ENCODE measurements around the gene GP2. TPM values are rescaled to one million over a fixed set of nuclear protein-coding genes. Genes with fewer than 3 reads are reported as not detected.

The GP2 gene
- total RNA-seq = 2.8 TPM

DNA sequence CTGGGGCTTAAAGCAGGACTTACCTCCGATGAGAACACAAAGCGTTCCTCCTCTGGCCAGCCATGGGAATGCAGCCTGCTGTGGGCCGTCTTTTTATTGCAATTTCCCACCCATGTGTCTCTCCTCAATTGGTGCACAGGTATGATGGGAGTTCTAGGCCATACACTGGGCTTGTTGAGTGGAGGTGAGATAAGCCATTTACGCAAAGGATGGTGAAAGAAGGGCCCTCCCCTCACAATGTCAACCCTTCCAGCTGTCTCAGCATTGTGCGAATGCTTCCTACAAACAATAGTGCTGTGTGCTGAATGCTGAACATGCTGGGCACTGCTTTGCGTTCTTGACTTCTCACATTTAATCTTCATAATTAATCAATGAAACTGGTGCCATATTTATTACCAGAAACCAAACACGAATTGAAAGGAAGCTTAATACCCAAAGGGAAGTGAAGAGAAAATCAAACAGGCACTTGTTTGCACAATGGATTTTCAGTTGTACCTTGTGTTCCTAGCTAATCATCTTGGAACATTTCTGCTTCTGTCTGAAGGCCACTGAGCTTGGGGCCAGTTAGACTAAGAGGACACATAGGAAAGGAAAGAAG is at the start of gene GP2:
GP2 (minus strand) TSS at position 70 of the 598 bp plus-strand sequence. CDS start 1,082 bp downstream, outside the sequence.
- intact Hi-C loops (cut with DNase I) = no loop called here
- ATAC-seq = no peak
- DNase-seq (ENCODE audit: low spot score) = no peak

- DNase-seq (ENCODE audit: low spot score) = no peak
- intact Hi-C loops (cut with DNase I) = no loop called here
- ATAC-seq = no peak
Measured at GRCh38 chr16:20372701-20373100, 45.4 kb upstream of the GP2 start.

DNA sequence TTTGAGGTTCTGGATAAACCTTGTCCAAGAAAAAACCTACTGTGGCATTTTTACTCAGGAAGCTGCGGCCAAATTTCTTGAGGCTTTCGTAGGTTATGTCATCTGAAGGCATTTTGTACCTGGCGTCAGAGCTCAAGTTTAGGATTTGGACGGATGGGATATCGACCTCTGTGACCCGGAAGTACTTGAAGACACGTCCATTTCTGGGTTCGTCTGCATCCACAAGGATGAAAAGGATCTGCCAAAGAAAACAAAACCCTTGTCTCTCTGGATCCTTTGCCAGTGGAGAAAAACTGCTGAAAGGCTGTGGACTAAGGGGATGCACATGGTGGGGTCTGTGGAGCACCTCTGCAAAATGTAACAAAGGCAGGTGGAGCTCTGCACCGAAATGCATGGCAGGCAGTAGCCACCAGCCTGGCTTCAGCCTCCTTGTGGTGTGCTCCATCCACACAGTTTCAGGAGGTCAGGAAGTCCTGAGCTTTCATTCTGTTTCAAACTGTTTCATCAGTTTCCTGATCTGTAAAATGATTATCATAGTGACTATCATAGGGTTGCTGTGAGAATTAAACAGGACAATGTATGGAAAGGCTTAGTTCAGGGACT is 42.2 kb upstream of the GP2 start:
- ATAC-seq = no peak
- intact Hi-C loops (cut with DNase I) = no loop called here
- DNase-seq (ENCODE audit: low spot score) = no peak

- intact Hi-C loops (cut with DNase I) = no loop called here
- no peak for DNase-seq (ENCODE audit: low spot score)
- no peak for ATAC-seq
Measured at GRCh38 chr16:20364051-20364450, 36.7 kb upstream of the GP2 start.

DNA sequence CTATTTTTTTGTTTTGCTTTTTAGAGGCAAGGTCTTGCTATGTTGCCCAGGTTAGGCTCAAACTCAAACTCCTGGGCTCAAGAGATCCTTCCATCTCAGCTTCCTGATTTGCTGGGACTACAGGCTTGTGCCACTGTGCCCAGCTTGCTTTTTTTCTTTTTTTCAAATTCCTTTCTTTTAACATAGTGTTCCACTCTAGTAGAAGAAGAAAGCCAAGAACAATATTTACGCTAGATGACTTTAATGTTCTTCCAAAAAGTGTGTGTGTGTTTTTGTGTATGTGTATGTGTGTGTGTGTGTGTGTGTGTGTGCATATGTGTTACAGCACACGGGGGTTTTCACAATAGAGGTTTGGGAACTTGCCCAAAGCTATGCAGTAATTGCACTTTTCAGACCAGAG is 35.9 kb upstream of the GP2 start:
- ATAC-seq (no peak), DNase-seq (ENCODE audit: low spot score) (no peak)
- intact Hi-C loops (cut with DNase I) = no loop called here

- DNase-seq (ENCODE audit: low spot score) (no peak), ATAC-seq (no peak)
- intact Hi-C loops (cut with DNase I) = no loop called here
Measured at GRCh38 chr16:20359997-20360396, 32.7 kb upstream of the GP2 start.

DNA sequence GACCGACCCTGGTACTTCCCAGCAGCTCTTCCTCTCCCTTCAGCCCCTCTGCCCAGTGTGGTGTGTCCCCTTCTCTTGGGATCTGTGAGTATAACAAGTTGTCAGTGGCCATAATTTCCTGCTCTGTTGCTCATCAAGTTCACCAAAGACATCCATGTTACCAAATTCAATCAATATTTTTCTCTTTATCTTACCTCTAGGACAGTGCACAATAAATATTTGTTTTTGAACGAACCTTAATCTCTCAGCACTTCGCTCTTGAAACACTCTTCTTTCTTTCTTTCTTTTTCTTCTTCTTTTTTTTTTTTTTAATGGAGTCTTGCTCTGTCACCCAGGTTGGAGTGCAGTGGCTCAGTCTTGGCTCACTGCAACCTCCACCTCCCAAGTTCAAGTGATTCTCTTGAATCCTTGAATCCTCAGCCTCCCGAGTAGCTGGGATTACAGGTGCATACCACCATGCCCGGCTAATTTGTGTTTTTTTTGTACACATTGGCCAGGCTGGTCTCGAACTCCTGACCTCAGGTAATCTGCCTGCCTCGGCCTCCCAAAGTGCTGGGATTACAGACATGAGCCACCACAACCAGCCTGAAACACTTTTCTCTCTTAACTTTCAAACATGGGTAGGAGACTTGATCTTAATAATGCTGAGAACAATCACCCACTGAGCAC is 27.9 kb upstream of the GP2 start:
- ATAC-seq (no peak), DNase-seq (ENCODE audit: low spot score) (no peak)
- intact Hi-C loops (cut with DNase I) = no loop called here

DNA sequence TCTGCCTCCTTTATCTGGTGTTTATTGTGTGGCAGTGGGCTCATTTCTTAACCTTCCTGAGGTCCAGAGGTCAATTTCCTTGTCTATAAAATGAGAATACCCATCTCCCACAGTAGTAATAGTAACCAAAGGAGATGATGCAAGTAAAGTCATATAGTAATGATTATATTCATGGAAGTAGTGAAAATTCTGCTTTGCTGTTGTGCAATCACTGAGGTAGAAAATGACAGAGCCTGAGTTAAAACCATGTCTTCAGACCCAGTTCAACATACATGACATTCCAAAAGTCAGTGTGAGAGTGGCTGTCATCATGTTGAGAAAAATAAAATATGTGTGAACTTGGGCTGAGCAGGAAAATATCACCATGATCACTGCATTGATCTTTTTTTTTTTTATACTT is 26.1 kb upstream of the GP2 start:
- ATAC-seq = no peak
- intact Hi-C loops (cut with DNase I) = no loop called here
- no peak for DNase-seq (ENCODE audit: low spot score)

- no peak for ATAC-seq
- intact Hi-C loops (cut with DNase I) = no loop called here
Measured at GRCh38 chr16:20352615-20353014, 25.3 kb upstream of the GP2 start, which contains the start of gene UMOD. UMOD (minus strand) TSS chr16:20352715; CDS start chr16:20350737, 1,978 bp downstream.

GRCh38 chr16:20349615-20350014 is 22.3 kb upstream of the GP2 start:
- intact Hi-C loops (cut with DNase I) = no loop called here
- ATAC-seq = no peak
- no peak for DNase-seq (ENCODE audit: low spot score)

More at GRCh38 chr16:20352615-20353014, 25.3 kb upstream of the GP2 start, which contains the start of gene UMOD:
- no peak for DNase-seq (ENCODE audit: low spot score)

DNA sequence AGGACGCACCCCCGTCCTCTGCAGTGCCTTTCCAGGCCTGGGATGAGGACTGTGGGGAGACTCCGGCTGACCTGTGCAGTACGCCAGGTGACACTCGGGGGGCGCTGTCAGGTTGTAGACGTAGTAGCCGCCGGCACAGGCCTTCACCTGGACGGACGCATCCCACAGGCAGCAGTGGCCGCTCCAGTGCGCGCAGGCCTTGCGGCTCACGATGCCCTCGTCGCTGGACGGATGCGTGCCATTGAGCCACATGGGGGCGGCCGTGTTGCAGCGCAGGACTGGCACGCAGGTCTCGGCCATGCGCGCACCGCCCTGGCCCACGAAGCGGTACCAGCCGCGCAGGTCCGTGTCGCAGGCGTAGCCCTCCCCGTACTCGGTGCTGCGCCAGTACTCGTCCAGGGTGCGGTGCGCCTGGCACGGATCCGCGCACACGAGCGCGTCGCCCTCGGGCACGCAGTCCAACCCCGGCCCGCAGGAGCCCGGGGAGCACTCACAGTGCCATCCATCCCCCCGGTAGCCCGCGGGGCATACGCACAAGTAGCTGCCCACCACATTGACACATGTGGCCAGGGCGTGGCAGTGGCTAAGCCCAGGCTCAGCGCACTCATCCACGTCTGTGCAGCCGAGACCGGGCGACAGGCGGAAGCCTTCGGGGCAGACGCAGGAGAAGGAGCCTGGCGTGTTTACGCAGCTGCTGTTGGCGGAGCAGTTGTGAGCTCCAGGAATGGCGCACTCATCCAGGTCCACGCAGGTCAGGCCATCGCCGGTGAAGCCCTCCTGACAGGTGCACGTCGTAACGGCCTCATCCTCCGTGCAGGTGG is 21.3 kb upstream of the GP2 start:
- ATAC-seq (no peak), DNase-seq (ENCODE audit: low spot score) (no peak)
- intact Hi-C loops (cut with DNase I) = no loop called here

GRCh38 chr16:20347666-20348364 is 20.5 kb upstream of the GP2 start:
- intact Hi-C loops (cut with DNase I) = no loop called here
- DNase-seq (ENCODE audit: low spot score) (no peak), ATAC-seq (no peak)

- ATAC-seq (no peak), DNase-seq (ENCODE audit: low spot score) (no peak)
- intact Hi-C loops (cut with DNase I) = no loop called here
Measured at GRCh38 chr16:20344611-20345010, 17.3 kb upstream of the GP2 start.

GRCh38 chr16:20339744-20340143 is 12.4 kb upstream of the GP2 start:
- ATAC-seq (no peak), DNase-seq (ENCODE audit: low spot score) (no peak)
- intact Hi-C loops (cut with DNase I) = no loop called here

DNA sequence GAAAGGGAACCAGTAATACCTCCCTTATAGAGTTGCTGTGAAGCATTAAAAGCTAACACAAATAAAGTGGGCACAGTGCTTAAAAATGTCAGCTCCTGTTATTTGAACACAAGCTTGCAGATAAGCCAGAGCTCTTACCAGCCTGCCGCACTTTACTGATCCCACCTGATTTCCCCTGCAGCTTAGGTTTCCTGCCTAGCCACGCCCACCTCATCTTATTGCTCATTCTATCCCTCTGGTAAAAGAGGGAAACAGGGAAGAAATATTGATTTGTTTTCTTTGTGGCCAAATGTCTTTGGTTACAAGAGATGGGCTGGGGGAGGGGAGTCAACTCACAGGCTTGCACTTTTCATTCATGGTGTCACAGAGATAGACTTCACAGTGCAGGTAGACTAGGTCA is 9.6 kb upstream of the GP2 start:
- no peak for ATAC-seq
- intact Hi-C loops (cut with DNase I) = no loop called here

GRCh38 chr16:20334396-20334795 is 7.1 kb upstream of the GP2 start:
- DNase-seq (ENCODE audit: low spot score) (no peak), ATAC-seq (no peak)
- intact Hi-C loops (cut with DNase I) = no loop called here

More for the DNA sequence above, 9.6 kb upstream of the GP2 start:
- DNase-seq (ENCODE audit: low spot score) = no peak

DNA sequence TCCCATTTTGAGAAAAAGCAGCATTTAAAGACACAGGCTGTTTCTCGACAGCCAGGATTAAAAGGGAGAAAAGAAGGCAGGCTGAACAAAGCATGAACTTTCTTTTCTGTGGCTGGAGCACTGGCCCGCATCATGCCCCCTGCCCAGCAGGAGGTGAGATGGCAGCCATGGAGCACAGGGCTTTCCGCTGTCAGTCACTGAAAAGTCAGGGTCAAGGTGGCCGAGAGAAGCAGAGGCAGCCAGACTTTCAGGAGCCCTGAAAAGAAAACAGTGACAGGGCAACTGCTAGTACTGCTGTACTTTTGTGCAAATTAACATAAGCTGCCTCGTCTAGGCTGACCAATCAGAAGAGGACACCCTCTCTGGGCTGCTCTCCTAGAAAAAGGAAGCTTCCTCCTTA is 5.8 kb upstream of the GP2 start:
- DNase-seq (ENCODE audit: low spot score) = no peak
- ATAC-seq = no peak
- intact Hi-C loops (cut with DNase I) = no loop called here

- intact Hi-C loops (cut with DNase I) = no loop called here
- ATAC-seq = no peak
Measured at GRCh38 chr16:20332411-20332810, 5.1 kb upstream of the GP2 start.

DNA sequence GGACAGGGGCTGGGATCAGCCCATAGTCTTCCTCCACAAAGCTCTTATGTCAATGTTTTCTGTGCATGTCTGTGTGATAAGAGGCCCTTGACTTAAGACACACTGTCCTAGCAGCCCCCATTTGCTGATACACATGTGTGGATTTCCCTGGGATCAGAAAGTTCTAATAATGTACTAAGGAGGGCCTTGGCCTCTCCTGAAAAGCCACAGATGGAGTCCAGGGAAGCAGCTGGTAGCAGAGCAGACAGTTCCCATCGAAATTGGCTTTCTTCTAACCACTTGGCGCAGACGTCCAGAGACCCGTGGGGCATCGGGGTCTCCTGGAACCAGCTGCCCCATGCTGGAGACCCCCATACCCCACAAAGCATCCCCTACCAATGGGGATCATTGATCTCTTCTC is 4.3 kb upstream of the GP2 start:
- ATAC-seq (no peak), DNase-seq (ENCODE audit: low spot score) (no peak)
- intact Hi-C loops (cut with DNase I) = no loop called here

More at GRCh38 chr16:20332411-20332810, 5.1 kb upstream of the GP2 start:
- DNase-seq (ENCODE audit: low spot score) = no peak
